ENCODE measurements around the gene KCNMA1. TPM values are rescaled to one million over a fixed set of nuclear protein-coding genes. Genes with fewer than 3 reads are reported as not detected.

The KCNMA1 gene
- total and polyA plus RNA-seq, 10 of the 15 experiments (the other 5 are each of a cell fraction or from before 2014, with no cell fraction given): 8.5 to 77.0 (median 21.3) TPM

GRCh38 chr10:77105761-77106221 lies 531.8 kb downstream of the KCNMA1 start:
- RAD21 ChIA-PET (ENCODE audit: unreplicated experiment): no interaction called here
- no peak for FAIRE-seq
- Histone ChIP-seq H3K4me1 (ENCODE audit: control insufficient read depth, insufficient read depth, low read length) (no peaks in the 10 kb centered on the region), H3K79me2 (ENCODE audit: control insufficient read depth, insufficient read depth, low read length) (no peaks in the 10 kb centered on the region), H3K9ac (ENCODE audit: control insufficient read depth, insufficient read depth, low read length) (no peak overlapping the region), H3K4me2 (ENCODE audit: control insufficient read depth, insufficient read depth) (no peak overlapping the region), H3K9me3 (replicated peaks; ENCODE audit: control insufficient read depth, insufficient read depth, low read length) (no peaks in the 10 kb centered on the region), H3K36me3 (ENCODE audit: control insufficient read depth in 2 of 2, insufficient read depth in 2 of 2, low read length in 1 of 2) (no peaks in the 10 kb centered on the region), H3K27me3 (replicated peaks in 1 of 2; ENCODE audit: control insufficient read depth in 2 of 2, insufficient read depth in 2 of 2, low read length in 1 of 2) (no peaks in the 10 kb centered on the region), H3K4me3 (no peak overlapping the region), H4K20me1 (ENCODE audit: control insufficient read depth, insufficient read depth) (no peaks in the 10 kb centered on the region), H3K27ac (ENCODE audit: control insufficient read depth, insufficient read depth) (no peak overlapping the region), H2AFZ (ENCODE audit: control insufficient read depth, low read depth, low read length) (no peak overlapping the region)
- WGBS (ENCODE audit: insufficient coverage, insufficient replicate concordance, low lambda C conversion rate, missing lambda C conversion rate): 48% methylated on average over 5 of the region's 5 CpGs
- no peak for DNase-seq (ENCODE audit: low read depth, low spot score)
- CTCF ChIA-PET: no interaction called here
- in situ Hi-C loops (cut with MboI): no loop called here
- SMC1A ChIA-PET (ENCODE audit: uncharacterized antibody, unreplicated experiment): interaction anchor here (0.7 kb wide), 1 partner anchor 135 kb away, joined by 3 read pairs; no protein-coding TSS in a partner anchor
- TF ChIP-seq NFYA (IDR thresholded peaks at IDR 0.05; ENCODE audit: borderline replicate concordance, low read depth, low read length): no peak
- no peak for TF ChIP-seq EED (IDR thresholded peaks at IDR 0.05; ENCODE audit: low read depth)
- TF ChIP-seq EP300 (IDR thresholded peaks at IDR 0.05; ENCODE audit: borderline replicate concordance in 1 of 2, control insufficient read depth in 1 of 2, low read depth in 2 of 2, low read length in 2 of 2): no peak
- no peak for TF ChIP-seq BCL11A (IDR thresholded peaks at IDR 0.05; ENCODE audit: low read depth, low read length)
- TF ChIP-seq KLF5 (IDR thresholded peaks at IDR 0.05; ENCODE audit: partially characterized antibody): no peak
- no peak for TF ChIP-seq WRNIP1 (IDR thresholded peaks at IDR 0.05; ENCODE audit: borderline replicate concordance, low read depth, low read length)
- TF ChIP-seq BMI1 (IDR thresholded peaks at IDR 0.05; ENCODE audit: borderline replicate concordance): no peak
- TF ChIP-seq YBX1 (IDR thresholded peaks at IDR 0.05): no peak
- no peak for TF ChIP-seq PML (IDR thresholded peaks at IDR 0.05; ENCODE audit: low read length)
- no peak for TF ChIP-seq RFX5 (IDR thresholded peaks at IDR 0.05; ENCODE audit: low read depth, low read length)
- no peak for TF ChIP-seq NRF1 (conservative IDR thresholded peaks at IDR 0.05; ENCODE audit: low read depth, low read length)
- no peak for TF ChIP-seq MAX (IDR thresholded peaks at IDR 0.05; ENCODE audit: low read depth, low read length)
- no peak for TF ChIP-seq IKZF1 (conservative IDR thresholded peaks at IDR 0.05)
- TF ChIP-seq ZNF384 (IDR thresholded peaks at IDR 0.05; ENCODE audit: borderline replicate concordance, low read depth, low read length): no peak
- no peak for TF ChIP-seq ZNF274 (IDR thresholded peaks at IDR 0.05; ENCODE audit: insufficient read depth, insufficient read length)
- TF ChIP-seq SMAD1 (IDR thresholded peaks at IDR 0.05; ENCODE audit: low read depth, partially characterized antibody): no peak
- no TSS peak for BruUV-seq (replicated peaks)
- intact Hi-C loops (cut with micrococcal nuclease; ENCODE audit: unreplicated experiment): no loop called here
- no peak for ATAC-seq
- POLR2A ChIA-PET: no interaction called here
